ENCODE measurements around the gene GIPC1. TPM values are rescaled to one million over a fixed set of nuclear protein-coding genes. Genes with fewer than 3 reads are reported as not detected.

The GIPC1 gene
- total and polyA plus RNA-seq, 2 donors (not counting 1 experiment from before 2014, with no cell fraction given): 57.3 to 129 TPM

GRCh38 chr19:14441041-14441938 is 54.6 kb downstream of the GIPC1 start:
- no peak overlapping the region for H2AFZ ChIP-seq (ENCODE audit: low read length)
- H4K20me1 ChIP-seq (ENCODE audit: control insufficient read depth, extremely low read depth, insufficient read depth, low read length): no peaks in the 10 kb centered on the region
- no peaks in the 10 kb centered on the region for H3K9me3 ChIP-seq (ENCODE audit: control insufficient read depth, insufficient read depth, low read depth, low read length)
- peaks cover 19% of the 10 kb centered on the region for H3K79me2 ChIP-seq (ENCODE audit: control insufficient read depth, insufficient read depth, low read length)
- DNase-seq (ENCODE audit: low read depth in 2 of 2): no peak
- H3K4me2 ChIP-seq (ENCODE audit: extremely low read depth, insufficient read depth, low read length): no peak overlapping the region
- H3K4me3 ChIP-seq (replicated peaks in 1 of 4; ENCODE audit: control extremely low read depth in 1 of 4, insufficient read depth in 1 of 4, low read depth in 3 of 4, low read length in 4 of 4): no peak overlapping the region
- TF ChIP-seq EZH2 (IDR thresholded peaks at IDR 0.05; ENCODE audit: low read length, missing control alignments): no peak
- TF ChIP-seq, protein P1, sequence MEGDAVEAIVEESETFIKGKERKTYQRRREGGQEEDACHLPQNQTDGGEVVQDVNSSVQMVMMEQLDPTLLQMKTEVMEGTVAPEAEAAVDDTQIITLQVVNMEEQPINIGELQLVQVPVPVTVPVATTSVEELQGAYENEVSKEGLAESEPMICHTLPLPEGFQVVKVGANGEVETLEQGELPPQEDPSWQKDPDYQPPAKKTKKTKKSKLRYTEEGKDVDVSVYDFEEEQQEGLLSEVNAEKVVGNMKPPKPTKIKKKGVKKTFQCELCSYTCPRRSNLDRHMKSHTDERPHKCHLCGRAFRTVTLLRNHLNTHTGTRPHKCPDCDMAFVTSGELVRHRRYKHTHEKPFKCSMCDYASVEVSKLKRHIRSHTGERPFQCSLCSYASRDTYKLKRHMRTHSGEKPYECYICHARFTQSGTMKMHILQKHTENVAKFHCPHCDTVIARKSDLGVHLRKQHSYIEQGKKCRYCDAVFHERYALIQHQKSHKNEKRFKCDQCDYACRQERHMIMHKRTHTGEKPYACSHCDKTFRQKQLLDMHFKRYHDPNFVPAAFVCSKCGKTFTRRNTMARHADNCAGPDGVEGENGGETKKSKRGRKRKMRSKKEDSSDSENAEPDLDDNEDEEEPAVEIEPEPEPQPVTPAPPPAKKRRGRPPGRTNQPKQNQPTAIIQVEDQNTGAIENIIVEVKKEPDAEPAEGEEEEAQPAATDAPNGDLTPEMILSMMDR (conservative IDR thresholded peaks at IDR 0.05 in 1 of 2, IDR thresholded peaks at IDR 0.05 in 1 of 2; ENCODE audit: low read depth in 1 of 2, low read length in 2 of 2): no peak
- no peaks in the 10 kb centered on the region for H3K4me1 ChIP-seq (ENCODE audit: control insufficient read depth, extremely low read depth, insufficient read depth, low read length)
- no peak overlapping the region for H3K9ac ChIP-seq (ENCODE audit: insufficient read depth, low read length)
- peaks cover 25% of the 10 kb centered on the region for H3K36me3 ChIP-seq (ENCODE audit: control insufficient read depth, insufficient read depth, low read length)
- H3K27me3 ChIP-seq (ENCODE audit: control insufficient read depth, insufficient read depth, low read length): no peaks in the 10 kb centered on the region
- no peak overlapping the region for H3K27ac ChIP-seq (ENCODE audit: insufficient read depth, low read length)

- Histone ChIP-seq H2AFZ (ENCODE audit: low read length) (no peak overlapping the region), H3K4me2 (ENCODE audit: extremely low read depth, insufficient read depth, low read length) (no peak overlapping the region), H3K4me3 (replicated peaks in 1 of 4; ENCODE audit: control extremely low read depth in 1 of 4, insufficient read depth in 1 of 4, low read depth in 3 of 4, low read length in 4 of 4) (no peak overlapping the region), H3K27ac (ENCODE audit: insufficient read depth, low read length) (no peak overlapping the region), H3K9me3 (ENCODE audit: control insufficient read depth, insufficient read depth, low read depth, low read length) (no peaks in the 10 kb centered on the region), H4K20me1 (ENCODE audit: control insufficient read depth, extremely low read depth, insufficient read depth, low read length) (no peaks in the 10 kb centered on the region), H3K79me2 (ENCODE audit: control insufficient read depth, insufficient read depth, low read length) (peaks cover 20% of the 10 kb centered on the region), H3K4me1 (ENCODE audit: control insufficient read depth, extremely low read depth, insufficient read depth, low read length) (peaks cover 2% of the 10 kb centered on the region), H3K36me3 (ENCODE audit: control insufficient read depth, insufficient read depth, low read length) (peaks cover 23% of the 10 kb centered on the region), H3K27me3 (ENCODE audit: control insufficient read depth, insufficient read depth, low read length) (no peaks in the 10 kb centered on the region), H3K9ac (ENCODE audit: insufficient read depth, low read length) (peak overlapping the region; percentile 30)
- TF ChIP-seq, protein P1 (conservative IDR thresholded peaks at IDR 0.05 in 1 of 2, IDR thresholded peaks at IDR 0.05 in 1 of 2; ENCODE audit: low read depth in 1 of 2, low read length in 2 of 2): no peak
- TF ChIP-seq EZH2 (IDR thresholded peaks at IDR 0.05; ENCODE audit: low read length, missing control alignments): no peak
- no peak for DNase-seq (ENCODE audit: low read depth in 2 of 2)
Observed at GRCh38 chr19:14440049-14440448, 55.9 kb downstream of the GIPC1 start.

- H3K36me3 ChIP-seq (ENCODE audit: control insufficient read depth, insufficient read depth, low read length): peaks cover 18% of the 10 kb centered on the region
- H3K9ac ChIP-seq (ENCODE audit: insufficient read depth, low read length): no peak overlapping the region
- no peaks in the 10 kb centered on the region for H3K27me3 ChIP-seq (ENCODE audit: control insufficient read depth, insufficient read depth, low read length)
- no peak for DNase-seq (ENCODE audit: low read depth in 2 of 2)
- H3K79me2 ChIP-seq (ENCODE audit: control insufficient read depth, insufficient read depth, low read length): peaks cover 30% of the 10 kb centered on the region
- no peak overlapping the region for H3K27ac ChIP-seq (ENCODE audit: insufficient read depth, low read length)
- peaks cover 11% of the 10 kb centered on the region for H3K4me1 ChIP-seq (ENCODE audit: control insufficient read depth, extremely low read depth, insufficient read depth, low read length)
- H3K9me3 ChIP-seq (ENCODE audit: control insufficient read depth, insufficient read depth, low read depth, low read length): no peaks in the 10 kb centered on the region
- H3K4me2 ChIP-seq (ENCODE audit: extremely low read depth, insufficient read depth, low read length): no peak overlapping the region
- no peaks in the 10 kb centered on the region for H4K20me1 ChIP-seq (ENCODE audit: control insufficient read depth, extremely low read depth, insufficient read depth, low read length)
- no peak overlapping the region for H3K4me3 ChIP-seq (replicated peaks in 1 of 4; ENCODE audit: control extremely low read depth in 1 of 4, insufficient read depth in 1 of 4, low read depth in 3 of 4, low read length in 4 of 4)
- H2AFZ ChIP-seq (ENCODE audit: low read length): no peak overlapping the region
- TF ChIP-seq, protein P1 (conservative IDR thresholded peaks at IDR 0.05 in 1 of 2, IDR thresholded peaks at IDR 0.05 in 1 of 2; ENCODE audit: low read depth in 1 of 2, low read length in 2 of 2): no peak
- TF ChIP-seq EZH2 (IDR thresholded peaks at IDR 0.05; ENCODE audit: low read length, missing control alignments): no peak
Observed at GRCh38 chr19:14439014-14439413, 56.9 kb downstream of the GIPC1 start.
